Breast epithelium (tissue), 4 donors: ENCODE measurements around the gene TXLNG. TPM values are rescaled to one million over a fixed set of nuclear protein-coding genes. Genes with fewer than 3 reads are reported as not detected.

Experiments
- DNase-seq, 2 donors: peaks; one replicate each; pipeline ENCODE4 v3.0.0-alpha.2; 2019; ENCODE audit warnings: low spot score in 2 of 2
- H3K27ac ChIP-seq, 2 donors: fragments of 200-600 bp; sonication (generic) in 1 of 2; one replicate each; pipeline ENCODE4 v1.5.1; 2016 to 2019; ENCODE audit warnings: mild to moderate bottlenecking in 1 of 2
- H3K27me3 ChIP-seq, 2 donors: fragments of 200-600 bp; sonication (generic) in 1 of 2; one replicate each; pipeline versions ENCODE4 v1.5.1 to v1.6.0; 2017 to 2019; ENCODE audit warnings: control low read depth in 1 of 2, mild to moderate bottlenecking in 1 of 2
- H3K36me3 ChIP-seq: fragments of 200-600 bp; one replicate; pipeline ENCODE4 v1.5.1; 2019
- H3K4me1 ChIP-seq, 2 donors: fragments of 200-600 bp; sonication (generic); one replicate each; pipeline ENCODE4 v1.5.1; 2016 to 2019; ENCODE audit warnings: control low read depth in 1 of 2
- H3K4me3 ChIP-seq, 3 donors: fragments of 200-600 bp; sonication (generic); 1 replicate in 2 of 3; 2 replicates in 1 of 3; pipeline ENCODE4 v1.5.1; 2016 to 2019; ENCODE audit warnings: mild to moderate bottlenecking in 3 of 3, moderate library complexity in 2 of 3
- H3K9me3 ChIP-seq, 2 donors: fragments of 200-600 bp; sonication (generic) in 1 of 2; one replicate each; pipeline ENCODE4 v1.5.1; 2016 to 2019; ENCODE audit warnings: control low read depth in 1 of 2
- CTCF ChIP-seq, 3 donors: fragments of 450-650 bp; IDR thresholded peaks; one replicate each; pipeline ENCODE4 v1.5.1; 2016 to 2017; ENCODE audit warnings: antibody characterized with exemption in 3 of 3, mild to moderate bottlenecking in 3 of 3, moderate library complexity in 3 of 3
- POLR2A ChIP-seq: fragments of 450-650 bp; IDR thresholded peaks from one replicate; pipeline ENCODE4 v1.6.1; 2016; ENCODE audit warnings: antibody characterized with exemption, mild to moderate bottlenecking, moderate library complexity
- POLR2AphosphoS5 ChIP-seq, 3 donors: sonication (generic); formaldehyde crosslinking; IDR thresholded peaks; one replicate each; pipeline ENCODE4 v1.6.1; 2017; ENCODE audit warnings: antibody characterized with exemption in 3 of 3
- intact Hi-C: fragments of 100-400 bp; cut with DNase I; formaldehyde crosslinking; loops from one replicate; pipeline ENCODE4 v1.15.1; 2023; ENCODE audit warnings: low total_unique reads
- total RNA-seq, 3 donors: library from RNA; depleted of rRNA; stranded (reverse); fragments of >200 nt; gene quantifications; one replicate each; pipeline ENCODE4 v1.1.0, GENCODE V29; 2016

Gene TXLNG
- total RNA-seq, 3 donors from 2014 or later = 23.7 to 31.5 (median 25.2) TPM

DNA sequence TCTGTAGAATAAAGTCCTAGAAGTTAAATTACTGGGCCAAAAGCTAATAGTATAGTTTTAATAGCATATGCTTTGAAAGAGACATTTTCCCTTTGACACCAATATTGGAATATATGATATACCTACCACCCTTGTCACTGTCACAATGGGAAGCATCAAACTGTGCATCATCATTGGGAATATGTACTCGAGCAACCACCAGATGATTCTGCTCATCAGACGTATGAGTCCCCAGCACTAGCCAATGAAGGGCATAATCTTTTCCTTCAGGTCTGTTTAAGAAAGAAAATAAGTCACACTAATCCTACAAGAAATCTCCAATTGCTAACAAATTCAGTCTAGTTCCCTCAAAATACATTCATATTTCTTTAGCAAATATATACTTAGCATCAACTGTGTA, 76.6 kb downstream of the TXLNG start:
- Histone ChIP-seq H3K4me3 (no peak overlapping the region), H3K9me3 (no peaks in the 10 kb centered on the region), H3K4me1 (no peaks in the 10 kb centered on the region), H3K27ac (no peak overlapping the region), H3K36me3 (no peaks in the 10 kb centered on the region), H3K27me3 (peaks cover 0 to 26% of the 10 kb centered on the region in 2 donors)
- intact Hi-C loops = no loop called here
- no peak for DNase-seq
- TF ChIP-seq POLR2A (no peak), POLR2AphosphoS5 (IDR thresholded peaks at IDR 0.05) (no peak), CTCF (IDR thresholded peaks at IDR 0.05) (no peak)

DNA sequence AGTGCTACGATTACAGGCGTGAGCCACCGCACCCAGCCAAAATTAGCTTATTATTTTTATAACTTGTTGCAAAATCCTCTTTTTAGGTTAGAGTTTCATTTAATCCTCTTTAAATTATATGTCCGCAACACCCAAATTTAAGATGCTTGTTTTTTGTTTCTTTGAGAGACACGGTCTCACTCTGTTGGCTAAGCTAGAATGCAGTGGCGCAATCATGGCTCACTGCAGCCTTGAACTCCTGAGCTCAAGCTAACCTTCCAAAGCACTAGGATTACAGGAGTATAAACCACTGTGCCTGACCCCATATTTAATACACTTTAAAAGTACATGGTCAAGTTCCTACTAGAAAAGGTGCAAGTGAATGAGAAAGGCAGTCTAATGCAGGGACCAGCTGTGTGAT, 81.7 kb downstream of the TXLNG start:
- H3K36me3 ChIP-seq = no peaks in the 10 kb centered on the region
- H3K9me3 ChIP-seq = no peaks in the 10 kb centered on the region
- H3K4me1 ChIP-seq = no peaks in the 10 kb centered on the region
- no peak for TF ChIP-seq POLR2A
- TF ChIP-seq POLR2AphosphoS5 (IDR thresholded peaks at IDR 0.05) = no peak
- intact Hi-C loops = no loop called here
- H3K4me3 ChIP-seq = no peak overlapping the region
- peaks cover 0 to 18% of the 10 kb centered on the region in 2 donors for H3K27me3 ChIP-seq
- no peak for DNase-seq
- no peak overlapping the region for H3K27ac ChIP-seq

DNA sequence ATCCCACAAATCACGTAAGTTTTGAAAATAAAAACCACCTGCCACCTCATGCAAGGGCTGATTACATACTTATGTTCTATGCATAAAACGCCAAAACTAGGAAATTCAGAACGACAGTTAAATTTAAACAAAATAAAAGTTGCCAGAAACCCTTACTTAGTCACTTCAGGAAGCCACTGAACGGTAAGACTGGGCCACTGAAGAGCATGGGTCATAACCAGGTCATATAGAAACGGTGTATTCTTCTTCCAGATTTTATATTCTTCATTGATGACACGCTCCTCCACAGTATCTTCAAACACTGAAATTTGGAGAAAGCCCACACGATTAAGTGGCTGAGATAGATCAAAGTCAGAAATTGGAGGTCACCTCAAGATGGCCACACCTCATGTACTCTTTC, 82.7 kb downstream of the TXLNG start:
- Histone ChIP-seq H3K4me3 (peak overlapping the region; percentile 60 to 78 (median 65)), H3K36me3 (no peaks in the 10 kb centered on the region), H3K4me1 (no peaks in the 10 kb centered on the region), H3K27me3 (peaks cover 0 to 21% of the 10 kb centered on the region in 2 donors), H3K9me3 (no peaks in the 10 kb centered on the region), H3K27ac (no peak overlapping the region)
- TF ChIP-seq POLR2AphosphoS5 (IDR thresholded peaks at IDR 0.05) (no peak), CTCF (IDR thresholded peaks at IDR 0.05) (no peak), POLR2A (no peak)
- intact Hi-C loops = no loop called here
- DNase-seq = no peak

DNA sequence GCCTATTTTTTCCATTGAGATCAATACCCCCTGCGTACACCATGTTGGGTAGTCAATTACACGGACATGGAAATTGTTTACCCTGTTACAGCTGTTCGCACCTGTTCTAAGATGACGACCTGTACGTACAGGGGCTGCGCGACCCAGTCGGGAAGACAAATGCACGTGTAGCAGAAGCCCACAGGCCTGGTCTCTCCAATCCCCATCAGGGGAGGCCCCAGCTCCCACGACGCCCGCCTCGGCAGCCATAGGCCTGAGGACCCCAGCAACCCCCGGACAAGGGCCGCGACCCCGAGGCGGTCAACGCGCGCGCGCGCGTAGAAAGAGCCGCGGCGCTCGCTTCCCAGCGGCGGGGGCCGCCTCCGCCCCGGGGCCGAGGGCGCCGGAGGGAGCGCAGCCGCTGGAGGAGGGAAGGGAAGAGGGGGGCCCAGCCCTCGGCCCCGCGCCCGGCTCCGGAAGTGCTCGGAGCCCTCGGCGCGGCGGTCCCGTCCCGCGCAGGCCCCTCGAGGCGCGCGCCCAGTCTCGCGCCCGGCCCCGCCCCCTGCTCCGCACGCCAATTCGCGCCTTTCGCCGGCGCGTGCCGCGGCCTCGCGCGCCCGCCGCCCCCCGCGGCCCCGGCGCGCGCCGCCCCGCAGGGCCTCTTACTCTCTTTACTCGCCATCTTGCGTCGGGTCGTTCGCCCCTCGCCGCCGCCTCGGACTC, 83.3 kb downstream of the TXLNG start:
- Histone ChIP-seq H3K4me3 (peak overlapping the region; percentile 60 to 78 (median 65)), H3K36me3 (no peaks in the 10 kb centered on the region), H3K4me1 (no peaks in the 10 kb centered on the region), H3K27ac (peak overlapping the region; percentile 86 to 95), H3K27me3 (peaks cover 0 to 26% of the 10 kb centered on the region in 2 donors), H3K9me3 (no peaks in the 10 kb centered on the region)
- no peak for DNase-seq
- TF ChIP-seq POLR2AphosphoS5 (IDR thresholded peaks at IDR 0.05) = peak in 1 of 3 donors; percentile 7
- TF ChIP-seq CTCF (IDR thresholded peaks at IDR 0.05) = no peak
- TF ChIP-seq POLR2A = no peak
- intact Hi-C loops = no loop called here

DNA sequence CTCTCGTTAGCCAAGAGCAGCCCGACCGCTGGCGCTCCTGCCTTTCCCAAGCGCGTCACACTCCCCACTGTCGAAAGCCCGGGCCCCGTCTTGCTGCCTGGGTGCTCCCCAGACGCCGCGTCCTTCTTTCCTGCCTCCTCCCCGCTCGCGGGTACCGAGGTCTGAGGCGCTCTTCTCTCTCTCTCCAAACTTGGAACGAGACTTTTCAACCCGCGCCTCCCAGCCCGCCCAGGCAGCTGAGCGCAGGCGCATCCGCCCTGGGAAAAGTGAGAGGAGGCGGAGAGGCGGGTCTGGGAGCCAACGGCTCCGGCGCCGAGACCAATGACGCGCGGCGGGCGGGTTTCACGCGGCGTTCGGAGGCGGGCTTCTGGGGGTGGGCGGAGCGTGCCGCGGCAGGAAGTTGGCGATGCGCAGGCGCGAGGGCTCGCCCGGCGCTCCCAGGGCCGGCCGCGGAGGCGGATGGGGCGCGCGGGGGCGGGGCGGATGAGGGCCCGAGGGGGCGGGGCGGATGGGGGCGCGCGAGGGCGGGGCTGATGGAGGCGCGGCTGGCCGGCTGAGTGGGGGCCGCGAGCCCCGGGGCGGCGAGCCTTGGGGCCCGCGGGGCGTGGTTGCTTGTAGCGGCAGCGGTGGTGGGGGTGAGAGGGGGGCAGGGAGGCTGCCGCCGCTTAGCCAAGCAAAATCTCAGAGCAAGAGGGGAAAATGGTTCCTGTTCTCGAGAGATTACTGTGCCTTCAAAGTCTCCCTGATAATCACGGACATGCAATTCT, 84.0 kb downstream of the TXLNG start, which contains the start of gene RBBP7:
Gene RBBP7 (minus strand): TSS at position 268 of the 767 bp plus-strand sequence. CDS start 309 bp downstream, outside the sequence.
- Histone ChIP-seq H3K36me3 (no peaks in the 10 kb centered on the region), H3K27me3 (peaks cover 0 to 31% of the 10 kb centered on the region in 2 donors), H3K9me3 (no peaks in the 10 kb centered on the region), H3K4me3 (peak within 1 kb of the TSS; percentile 60 to 78 (median 65)), H3K27ac (peak within 1 kb of the TSS; percentile 86 to 95), H3K4me1 (no peaks in the 10 kb centered on the region)
- DNase-seq = peak; percentile 84 to 90
- intact Hi-C loops = no loop called here
- peak in 1 of 3 donors; percentile 23 for TF ChIP-seq CTCF (IDR thresholded peaks at IDR 0.05)
- TF ChIP-seq POLR2AphosphoS5 (IDR thresholded peaks at IDR 0.05) = peak; percentile 73 to 92 (median 77)
- peak; percentile 84 for TF ChIP-seq POLR2A
